SK-N-SH (cell line): Measurements from ENCODE around the gene SEC61A1. TPM values are rescaled to one million over a fixed set of nuclear protein-coding genes. Genes with fewer than 3 reads are reported as not detected.

Experiments used
- CTCF ChIA-PET: fragments of 300-600, 350-600 bp; formaldehyde crosslinking; extraction: SDS; loops from one replicate; lab custom pipeline; 2021; lab: Yijun Ruan, JAX
- POLR2A ChIA-PET: fragments of 350-600 bp; sonication (Branson Sonifier 250); formaldehyde crosslinking; extraction: SDS; loops from one replicate; lab custom pipeline; 2020; ENCODE audit warnings: antibody characterized with exemption, inconsistent platforms; lab: Yijun Ruan, JAX
- DNase-seq: peaks from one replicate; pipeline ENCODE4 v3.0.0; 2012
- H2AFZ ChIP-seq: fragments of 200-600 bp; sonication (generic); 2 replicates; pipeline ENCODE4 v1.8.1; 2016; ENCODE audit warnings: antibody characterized with exemption, mild to moderate bottlenecking, low read depth
- H3F3A ChIP-seq: fragments of 200-600 bp; sonication (generic); replicated peaks from 2 replicates; pipeline ENCODE3; 2016; ENCODE audit warnings: antibody characterized with exemption, mild to moderate bottlenecking; ENCODE audit not compliant: insufficient read depth
- H3K27ac ChIP-seq, 2 experiments: fragments of 200-500 bp in 1 of 2; fragments of 200-600 bp in 1 of 2; sonication (Bioruptor generic) in 1 of 2; sonication (generic), shearing (Covaris generic) in 1 of 2; 2 replicates each; pipeline versions ENCODE4 v1.5.1 to v1.6.1; 2014 to 2016; ENCODE audit warnings: low read depth in 2 of 2, inconsistent platforms in 1 of 2, low read length in 1 of 2, mild to moderate bottlenecking in 1 of 2, mixed read lengths in 1 of 2
- H3K27me3 ChIP-seq: fragments of 200-600 bp; sonication (generic), shearing (Covaris generic); 2 replicates; pipeline ENCODE4 v1.6.1; 2016; ENCODE audit warnings: mixed run types; ENCODE audit not compliant: insufficient read depth
- H3K36me3 ChIP-seq, 2 experiments: fragments of 200-500 bp in 1 of 2; fragments of 200-600 bp in 1 of 2; sonication (Bioruptor generic) in 1 of 2; sonication (generic) in 1 of 2; replicated peaks in 1 of 2; 2 replicates each; pipeline versions ENCODE3 to v1.5.1; 2014 to 2016; ENCODE audit warnings: low read length in 1 of 2, mild to moderate bottlenecking in 1 of 2; ENCODE audit not compliant: insufficient read depth in 2 of 2, control insufficient read depth in 1 of 2
- H3K4me1 ChIP-seq, 2 experiments: fragments of 200-500 bp in 1 of 2; fragments of 200-600 bp in 1 of 2; sonication (Bioruptor generic) in 1 of 2; sonication (generic), shearing (Covaris generic) in 1 of 2; 2 replicates each; pipeline versions ENCODE4 v1.5.1 to v1.6.1; 2014 to 2016; ENCODE audit warnings: low read depth in 1 of 2, low read length in 1 of 2, mixed run types in 1 of 2; ENCODE audit not compliant: insufficient read depth in 2 of 2, control insufficient read depth in 1 of 2
- H3K4me2 ChIP-seq: fragments of 200-600 bp; sonication (generic), shearing (Covaris generic); 2 replicates; pipeline ENCODE4 v1.6.1; 2017; ENCODE audit warnings: mixed run types
- H3K4me3 ChIP-seq, 2 experiments: fragments of 200-500 bp in 1 of 2; fragments of 200-600 bp in 1 of 2; sonication (Bioruptor generic) in 1 of 2; sonication (generic), shearing (Covaris generic) in 1 of 2; 2 replicates each; pipeline versions ENCODE4 v1.5.1 to v1.8.1; 2014 to 2016; ENCODE audit warnings: low read depth in 2 of 2, inconsistent platforms in 1 of 2, low read length in 1 of 2, mild to moderate bottlenecking in 1 of 2, mixed read lengths in 1 of 2, moderate library complexity in 1 of 2
- H3K79me2 ChIP-seq: fragments of 200-600 bp; sonication (generic); 2 replicates; pipeline ENCODE4 v1.8.1; 2017; ENCODE audit warnings: mild to moderate bottlenecking; ENCODE audit not compliant: insufficient read depth
- H3K9ac ChIP-seq: fragments of 200-600 bp; sonication (generic); 2 replicates; pipeline ENCODE4 v1.6.1; 2017; ENCODE audit warnings: mixed run types
- H3K9me2 ChIP-seq: fragments of 200-600 bp; sonication (generic); 2 replicates; pipeline ENCODE4 v1.6.1; 2017; ENCODE audit warnings: mixed run types
- H3K9me3 ChIP-seq: fragments of 200-600 bp; sonication (generic); 2 replicates; pipeline ENCODE4 v1.6.1; 2017; ENCODE audit warnings: mixed run types, mild to moderate bottlenecking, moderate library complexity
- H4K20me1 ChIP-seq: fragments of 200-600 bp; sonication (generic); 2 replicates; pipeline ENCODE4 v1.6.1; 2017; ENCODE audit warnings: mild to moderate bottlenecking, mixed run types; ENCODE audit not compliant: insufficient read depth
- ELF1 ChIP-seq: IDR thresholded peaks from 2 replicates; pipeline ENCODE4 v1.4.0; 2012
- EP300 ChIP-seq, 2 experiments: IDR thresholded peaks; 2 replicates each; pipeline versions ENCODE4 v1.4.0 to v1.6.1; 2012; ENCODE audit warnings: borderline replicate concordance in 1 of 2, low read depth in 1 of 2, low read length in 1 of 2
- FOSL2 ChIP-seq: IDR thresholded peaks from 2 replicates; pipeline ENCODE4 v1.4.0; 2012; ENCODE audit warnings: low read depth, mild to moderate bottlenecking, moderate library complexity, borderline replicate concordance
- FOXJ3 ChIP-seq: sonication (generic); formaldehyde crosslinking; IDR thresholded peaks from 2 replicates; pipeline ENCODE4 v1.5.1; 2020; ENCODE audit warnings: mild to moderate bottlenecking, missing genetic modification reagents
- FOXM1 ChIP-seq: IDR thresholded peaks from 2 replicates; pipeline ENCODE4 v1.4.0; 2012; ENCODE audit warnings: low read depth, mild to moderate bottlenecking
- GABPA ChIP-seq: IDR thresholded peaks from 2 replicates; pipeline ENCODE4 v1.4.0; 2012; ENCODE audit warnings: low read depth, mild to moderate bottlenecking
- GATA2 ChIP-seq: sonication (generic); formaldehyde crosslinking; IDR thresholded peaks from 2 replicates; pipeline ENCODE4 v1.5.0; 2020; ENCODE audit warnings: mild to moderate bottlenecking, missing genetic modification reagents
- JUND ChIP-seq: IDR thresholded peaks from 2 replicates; pipeline ENCODE4 v1.4.0; 2012
- MEF2A ChIP-seq: IDR thresholded peaks from 2 replicates; pipeline ENCODE4 v1.4.0; 2012; ENCODE audit warnings: low read depth, borderline replicate concordance
- RAD21 ChIP-seq: IDR thresholded peaks from 2 replicates; pipeline ENCODE4 v1.6.1; 2012; ENCODE audit warnings: mild to moderate bottlenecking, low read length
- RCOR1 ChIP-seq: fragments of 150-350 bp; IDR thresholded peaks from 2 replicates; pipeline ENCODE4 v1.6.1; 2017; ENCODE audit warnings: antibody characterized with exemption, low read length
- RXRA ChIP-seq: IDR thresholded peaks from 2 replicates; pipeline ENCODE4 v1.4.0; 2012; ENCODE audit warnings: low read depth, mild to moderate bottlenecking, borderline replicate concordance
- SIN3A ChIP-seq: IDR thresholded peaks from 2 replicates; pipeline ENCODE4 v1.6.1; 2012; ENCODE audit warnings: low read depth, mild to moderate bottlenecking, low read length, moderate library complexity, borderline replicate concordance
- SMC3 ChIP-seq: IDR thresholded peaks from 2 replicates; pipeline ENCODE4 v1.6.1; 2012; ENCODE audit warnings: low read depth, low read length, improper control_type of control experiment
- TAF1 ChIP-seq: IDR thresholded peaks from 2 replicates; pipeline ENCODE4 v1.6.1; 2012; ENCODE audit warnings: low read depth, mild to moderate bottlenecking, low read length, moderate library complexity, borderline replicate concordance
- YY1 ChIP-seq: IDR thresholded peaks from 2 replicates; pipeline ENCODE4 v1.4.0; 2012; ENCODE audit warnings: low read depth, mild to moderate bottlenecking
- WGBS: methylation state at CpG from one replicate; pipeline ENCODE4 v1.1.6; 2017; ENCODE audit warnings: low lambda C conversion rate; 5-methylcytosine and 5-hydroxymethylcytosine counted together
- polyA plus RNA-seq, 3 experiments: library from polyadenylated mRNA; depleted of rRNA; stranded (reverse); fragments of >200 nt; gene quantifications; 2 replicates each; pipeline ENCODE4 v1.2.3, GENCODE V29; 2012
- TF ChIP-seq, protein P1 (sequence below): fragments of 150-350 bp; IDR thresholded peaks from 2 replicates; pipeline ENCODE4 v1.6.1; 2017; ENCODE audit warnings: antibody characterized with exemption, low read length, low read depth, borderline replicate concordance
- TF ChIP-seq, protein P2 (sequence below): fragments of 200-600 bp; sonication (generic); IDR thresholded peaks from 2 replicates; pipeline ENCODE4 v1.6.1; 2017; ENCODE audit warnings: antibody characterized with exemption, mild to moderate bottlenecking, moderate library complexity
- TF ChIP-seq, protein P3 (sequence below): fragments of 150-350 bp; IDR thresholded peaks from 2 replicates; pipeline ENCODE4 v1.6.1; 2016; ENCODE audit warnings: mild to moderate bottlenecking, low read depth, low read length
- TF ChIP-seq, protein P4 (sequence below): IDR thresholded peaks from 2 replicates; pipeline ENCODE4 v1.6.1; 2012; ENCODE audit warnings: mild to moderate bottlenecking, low read depth, low read length, moderate library complexity

SEC61A1 gene
- polyA plus RNA-seq, 1 of the 3 experiments (the other 2 are of a cell fraction): 153 TPM

DNA sequence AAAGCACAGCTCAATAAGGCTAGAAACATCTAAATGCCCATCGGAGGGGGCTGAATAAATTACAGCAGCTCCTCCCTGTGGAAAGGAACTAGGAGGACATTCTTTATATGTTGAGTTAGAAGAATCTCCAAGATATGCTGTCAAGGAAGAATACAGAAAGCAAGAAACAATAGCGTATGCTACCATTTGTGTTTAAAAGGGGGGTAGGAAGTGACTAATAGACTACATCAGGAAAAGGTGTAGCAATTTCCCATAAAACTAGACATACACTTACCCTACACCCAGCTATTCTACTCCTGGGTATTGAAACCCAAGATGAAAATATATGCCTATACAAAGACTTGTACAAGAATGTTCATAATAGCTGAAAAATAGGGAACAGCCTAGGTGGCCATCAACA is 21.6 kb downstream of the SEC61A1 start:
- no peak overlapping the region for H3K9ac ChIP-seq
- no peak overlapping the region for H2AFZ ChIP-seq
- peaks cover 31% of the 10 kb centered on the region for H3F3A ChIP-seq
- H4K20me1 ChIP-seq: peaks cover 62% of the 10 kb centered on the region
- H3K4me2 ChIP-seq: no peak overlapping the region
- no peak for DNase-seq
- no peaks in the 10 kb centered on the region for H3K9me2 ChIP-seq
- peaks cover 19 to 73% of the 10 kb centered on the region in 2 experiments for H3K36me3 ChIP-seq
- peak overlapping the region in 1 of 2 experiments; percentile 27; a peak in 2 of 4 replicates for H3K27ac ChIP-seq
- 93% methylated on average over 2 of the region's 2 CpGs for WGBS
- CTCF ChIA-PET: interaction anchor here (0.9 to 1.4 kb wide), 2 partner anchors 22 to 60 kb away, joined by 5 to 6 read pairs; no protein-coding TSS in a partner anchor
- POLR2A ChIA-PET: interaction anchor here (0.8 to 1.5 kb wide), 2 partner anchors 9 to 10 kb away, joined by 3 to 5 read pairs; no protein-coding TSS in a partner anchor
- H3K79me2 ChIP-seq: peaks cover 22% of the 10 kb centered on the region
- peaks cover 0 to 21% of the 10 kb centered on the region in 2 experiments; a peak in 1 of 4 replicates for H3K4me1 ChIP-seq
- no peaks in the 10 kb centered on the region for H3K27me3 ChIP-seq
- no peak overlapping the region for H3K4me3 ChIP-seq
- H3K9me3 ChIP-seq: no peaks in the 10 kb centered on the region
- TF ChIP-seq JUND (no peak), SMC3 (no peak), GATA2 (no peak), GABPA (no peak), YY1 (no peak)

DNA sequence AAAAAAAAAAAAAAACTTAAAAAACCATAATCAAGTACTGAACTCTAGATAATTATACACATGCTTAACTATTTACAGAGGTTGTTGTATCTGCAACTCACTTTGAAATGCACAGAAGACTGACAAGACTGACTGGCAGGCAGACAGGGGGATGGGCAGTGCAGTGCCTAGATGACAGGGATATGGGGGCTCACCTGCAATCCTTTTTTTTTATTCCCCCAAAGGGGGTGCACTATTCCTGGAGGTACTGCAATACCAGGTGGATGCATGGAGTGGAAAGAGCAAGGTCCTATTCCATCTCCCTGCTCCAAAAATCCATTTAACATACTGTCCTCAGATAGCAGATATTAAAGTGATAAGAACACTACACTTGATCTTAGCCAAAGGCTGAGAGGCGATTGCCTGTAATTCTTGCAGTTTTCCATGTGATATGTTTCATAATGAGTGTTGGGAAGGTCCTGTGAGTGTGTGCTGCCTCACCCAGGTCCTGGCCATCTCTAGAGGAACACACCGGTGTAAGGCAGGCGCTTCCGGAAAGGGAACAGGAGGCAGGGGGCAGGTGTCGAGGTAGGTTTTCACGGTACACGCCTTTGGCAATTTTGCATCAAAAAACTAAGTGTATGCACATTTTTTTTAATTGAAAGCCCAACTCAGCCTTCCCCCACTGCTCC is 22.7 kb downstream of the SEC61A1 start:
- no peaks in the 10 kb centered on the region for H3K9me2 ChIP-seq
- CTCF ChIA-PET: no interaction called here
- no peaks in the 10 kb centered on the region for H3K9me3 ChIP-seq
- peaks cover 4 to 21% of the 10 kb centered on the region in 2 experiments; a peak in 3 of 4 replicates for H3K4me1 ChIP-seq
- no peak overlapping the region for H2AFZ ChIP-seq
- no peak overlapping the region for H3K4me3 ChIP-seq
- H3K36me3 ChIP-seq: peaks cover 8 to 66% of the 10 kb centered on the region in 2 experiments
- H3K79me2 ChIP-seq: peaks cover 12% of the 10 kb centered on the region
- H3F3A ChIP-seq: peaks cover 24% of the 10 kb centered on the region
- no peak for DNase-seq
- TF ChIP-seq, protein P1, sequence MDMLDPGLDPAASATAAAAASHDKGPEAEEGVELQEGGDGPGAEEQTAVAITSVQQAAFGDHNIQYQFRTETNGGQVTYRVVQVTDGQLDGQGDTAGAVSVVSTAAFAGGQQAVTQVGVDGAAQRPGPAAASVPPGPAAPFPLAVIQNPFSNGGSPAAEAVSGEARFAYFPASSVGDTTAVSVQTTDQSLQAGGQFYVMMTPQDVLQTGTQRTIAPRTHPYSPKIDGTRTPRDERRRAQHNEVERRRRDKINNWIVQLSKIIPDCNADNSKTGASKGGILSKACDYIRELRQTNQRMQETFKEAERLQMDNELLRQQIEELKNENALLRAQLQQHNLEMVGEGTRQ: no peak
- no peak for TF ChIP-seq RXRA
- TF ChIP-seq RAD21: no peak
- TF ChIP-seq TAF1: no peak
- TF ChIP-seq, protein P2, sequence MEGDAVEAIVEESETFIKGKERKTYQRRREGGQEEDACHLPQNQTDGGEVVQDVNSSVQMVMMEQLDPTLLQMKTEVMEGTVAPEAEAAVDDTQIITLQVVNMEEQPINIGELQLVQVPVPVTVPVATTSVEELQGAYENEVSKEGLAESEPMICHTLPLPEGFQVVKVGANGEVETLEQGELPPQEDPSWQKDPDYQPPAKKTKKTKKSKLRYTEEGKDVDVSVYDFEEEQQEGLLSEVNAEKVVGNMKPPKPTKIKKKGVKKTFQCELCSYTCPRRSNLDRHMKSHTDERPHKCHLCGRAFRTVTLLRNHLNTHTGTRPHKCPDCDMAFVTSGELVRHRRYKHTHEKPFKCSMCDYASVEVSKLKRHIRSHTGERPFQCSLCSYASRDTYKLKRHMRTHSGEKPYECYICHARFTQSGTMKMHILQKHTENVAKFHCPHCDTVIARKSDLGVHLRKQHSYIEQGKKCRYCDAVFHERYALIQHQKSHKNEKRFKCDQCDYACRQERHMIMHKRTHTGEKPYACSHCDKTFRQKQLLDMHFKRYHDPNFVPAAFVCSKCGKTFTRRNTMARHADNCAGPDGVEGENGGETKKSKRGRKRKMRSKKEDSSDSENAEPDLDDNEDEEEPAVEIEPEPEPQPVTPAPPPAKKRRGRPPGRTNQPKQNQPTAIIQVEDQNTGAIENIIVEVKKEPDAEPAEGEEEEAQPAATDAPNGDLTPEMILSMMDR: no peak
- no peak for TF ChIP-seq FOXJ3
- no peak for TF ChIP-seq SMC3
- no peak for TF ChIP-seq YY1
- TF ChIP-seq GATA2: no peak
- TF ChIP-seq EP300 (IDR thresholded peaks at IDR 0.05; ENCODE audit: borderline replicate concordance in 1 of 2, low read depth in 1 of 2, low read length in 1 of 2): no peak
- TF ChIP-seq RCOR1: no peak
- no peak for TF ChIP-seq SIN3A
- no peak for TF ChIP-seq ELF1
- TF ChIP-seq, protein P3, sequence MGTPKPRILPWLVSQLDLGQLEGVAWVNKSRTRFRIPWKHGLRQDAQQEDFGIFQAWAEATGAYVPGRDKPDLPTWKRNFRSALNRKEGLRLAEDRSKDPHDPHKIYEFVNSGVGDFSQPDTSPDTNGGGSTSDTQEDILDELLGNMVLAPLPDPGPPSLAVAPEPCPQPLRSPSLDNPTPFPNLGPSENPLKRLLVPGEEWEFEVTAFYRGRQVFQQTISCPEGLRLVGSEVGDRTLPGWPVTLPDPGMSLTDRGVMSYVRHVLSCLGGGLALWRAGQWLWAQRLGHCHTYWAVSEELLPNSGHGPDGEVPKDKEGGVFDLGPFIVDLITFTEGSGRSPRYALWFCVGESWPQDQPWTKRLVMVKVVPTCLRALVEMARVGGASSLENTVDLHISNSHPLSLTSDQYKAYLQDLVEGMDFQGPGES: no peak
- no peak for TF ChIP-seq GABPA
- TF ChIP-seq FOSL2: no peak
- no peak for TF ChIP-seq FOXM1
- TF ChIP-seq MEF2A: no peak
- TF ChIP-seq, protein P4, sequence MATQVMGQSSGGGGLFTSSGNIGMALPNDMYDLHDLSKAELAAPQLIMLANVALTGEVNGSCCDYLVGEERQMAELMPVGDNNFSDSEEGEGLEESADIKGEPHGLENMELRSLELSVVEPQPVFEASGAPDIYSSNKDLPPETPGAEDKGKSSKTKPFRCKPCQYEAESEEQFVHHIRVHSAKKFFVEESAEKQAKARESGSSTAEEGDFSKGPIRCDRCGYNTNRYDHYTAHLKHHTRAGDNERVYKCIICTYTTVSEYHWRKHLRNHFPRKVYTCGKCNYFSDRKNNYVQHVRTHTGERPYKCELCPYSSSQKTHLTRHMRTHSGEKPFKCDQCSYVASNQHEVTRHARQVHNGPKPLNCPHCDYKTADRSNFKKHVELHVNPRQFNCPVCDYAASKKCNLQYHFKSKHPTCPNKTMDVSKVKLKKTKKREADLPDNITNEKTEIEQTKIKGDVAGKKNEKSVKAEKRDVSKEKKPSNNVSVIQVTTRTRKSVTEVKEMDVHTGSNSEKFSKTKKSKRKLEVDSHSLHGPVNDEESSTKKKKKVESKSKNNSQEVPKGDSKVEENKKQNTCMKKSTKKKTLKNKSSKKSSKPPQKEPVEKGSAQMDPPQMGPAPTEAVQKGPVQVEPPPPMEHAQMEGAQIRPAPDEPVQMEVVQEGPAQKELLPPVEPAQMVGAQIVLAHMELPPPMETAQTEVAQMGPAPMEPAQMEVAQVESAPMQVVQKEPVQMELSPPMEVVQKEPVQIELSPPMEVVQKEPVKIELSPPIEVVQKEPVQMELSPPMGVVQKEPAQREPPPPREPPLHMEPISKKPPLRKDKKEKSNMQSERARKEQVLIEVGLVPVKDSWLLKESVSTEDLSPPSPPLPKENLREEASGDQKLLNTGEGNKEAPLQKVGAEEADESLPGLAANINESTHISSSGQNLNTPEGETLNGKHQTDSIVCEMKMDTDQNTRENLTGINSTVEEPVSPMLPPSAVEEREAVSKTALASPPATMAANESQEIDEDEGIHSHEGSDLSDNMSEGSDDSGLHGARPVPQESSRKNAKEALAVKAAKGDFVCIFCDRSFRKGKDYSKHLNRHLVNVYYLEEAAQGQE: no peak
- WGBS: 92% methylated on average over 7 of the region's 7 CpGs
- H3K4me2 ChIP-seq: no peak overlapping the region
- H3K9ac ChIP-seq: no peak overlapping the region
- peaks cover 62% of the 10 kb centered on the region for H4K20me1 ChIP-seq
- POLR2A ChIA-PET: no interaction called here
- H3K27ac ChIP-seq: no peak overlapping the region
- H3K27me3 ChIP-seq: no peaks in the 10 kb centered on the region
